NB4 (cell line): ENCODE measurements around the gene CXCL16.

Source experiments
- DNase-seq: peaks from one replicate; pipeline ENCODE4 v3.0.0; 2010; ENCODE audit warnings: low read depth
- H3K4me3 ChIP-seq: one replicate; pipeline ENCODE4 v1.5.1; 2011; ENCODE audit warnings: mild to moderate bottlenecking, low read depth, low read length, moderate library complexity
- MYC ChIP-seq: IDR thresholded peaks from 2 replicates; pipeline ENCODE4 v1.6.1; 2011; ENCODE audit warnings: low read depth, low read length
- POLR2A ChIP-seq: IDR thresholded peaks from 2 replicates; pipeline ENCODE4 v1.6.1; 2011; ENCODE audit warnings: mild to moderate bottlenecking; ENCODE audit not compliant: insufficient read length; ENCODE audit errors: extremely low read depth
- TF ChIP-seq, protein P1 (sequence below): IDR thresholded peaks from 2 replicates; pipeline ENCODE4 v1.6.1; 2011; ENCODE audit warnings: low read depth, low read length
- TF ChIP-seq, protein P2 (sequence below): IDR thresholded peaks from one replicate; pipeline ENCODE4 v1.5.1; 2012; ENCODE audit warnings: low read depth, low read length

The CXCL16 gene

DNA sequence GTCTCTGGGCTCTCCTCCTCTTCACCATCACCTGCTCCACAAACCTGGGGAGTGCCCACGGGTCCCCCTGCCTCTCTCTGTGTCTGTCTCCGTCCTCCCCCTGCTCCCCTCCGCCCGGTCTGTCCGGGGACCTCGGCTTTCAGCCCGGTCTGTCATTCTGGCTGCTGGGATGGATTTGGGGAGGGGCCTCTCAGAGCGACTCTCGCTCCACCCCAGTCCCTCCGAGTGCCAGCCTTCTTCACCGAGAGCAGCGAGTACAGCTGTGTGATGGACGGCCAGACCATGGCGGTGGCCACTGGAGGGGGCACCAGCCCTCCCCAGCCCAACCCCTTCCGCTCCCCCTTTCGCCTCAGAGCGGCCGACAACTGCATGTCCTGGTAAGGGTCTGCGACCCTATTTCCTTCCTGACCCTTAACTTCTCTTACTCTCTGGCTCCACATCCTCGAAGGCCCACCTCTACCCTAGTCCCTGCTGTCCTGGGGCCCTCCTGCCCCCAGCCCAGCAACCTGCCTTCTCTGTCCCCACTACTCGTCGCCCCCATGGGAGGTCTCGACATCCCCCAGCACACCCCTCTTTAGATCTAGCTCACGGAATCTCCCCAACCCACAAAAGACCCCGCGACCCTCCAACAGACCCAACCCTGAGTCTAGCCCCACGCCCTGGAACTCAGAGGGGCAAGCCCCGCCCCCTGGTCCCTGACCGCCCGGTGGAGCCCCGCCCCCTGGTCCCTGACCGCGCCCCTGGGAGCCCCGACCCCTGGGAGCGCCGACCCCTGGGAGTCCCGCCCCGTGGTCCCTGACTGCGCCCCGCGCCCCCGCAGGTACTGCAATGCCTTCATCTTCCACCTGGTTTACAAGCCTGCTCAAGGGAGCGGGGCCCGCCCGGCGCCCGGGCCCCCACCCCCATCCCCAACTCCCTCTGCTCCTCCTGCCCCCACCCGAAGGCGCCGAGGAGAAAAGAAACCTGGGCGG, 5.6 kb upstream of the CXCL16 start:
- no peak for DNase-seq
- no peak overlapping the region for H3K4me3 ChIP-seq
- TF ChIP-seq POLR2A (no peak), MYC (no peak)
- TF ChIP-seq, protein P1, sequence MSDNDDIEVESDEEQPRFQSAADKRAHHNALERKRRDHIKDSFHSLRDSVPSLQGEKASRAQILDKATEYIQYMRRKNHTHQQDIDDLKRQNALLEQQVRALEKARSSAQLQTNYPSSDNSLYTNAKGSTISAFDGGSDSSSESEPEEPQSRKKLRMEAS = no peak
- TF ChIP-seq, protein P2, sequence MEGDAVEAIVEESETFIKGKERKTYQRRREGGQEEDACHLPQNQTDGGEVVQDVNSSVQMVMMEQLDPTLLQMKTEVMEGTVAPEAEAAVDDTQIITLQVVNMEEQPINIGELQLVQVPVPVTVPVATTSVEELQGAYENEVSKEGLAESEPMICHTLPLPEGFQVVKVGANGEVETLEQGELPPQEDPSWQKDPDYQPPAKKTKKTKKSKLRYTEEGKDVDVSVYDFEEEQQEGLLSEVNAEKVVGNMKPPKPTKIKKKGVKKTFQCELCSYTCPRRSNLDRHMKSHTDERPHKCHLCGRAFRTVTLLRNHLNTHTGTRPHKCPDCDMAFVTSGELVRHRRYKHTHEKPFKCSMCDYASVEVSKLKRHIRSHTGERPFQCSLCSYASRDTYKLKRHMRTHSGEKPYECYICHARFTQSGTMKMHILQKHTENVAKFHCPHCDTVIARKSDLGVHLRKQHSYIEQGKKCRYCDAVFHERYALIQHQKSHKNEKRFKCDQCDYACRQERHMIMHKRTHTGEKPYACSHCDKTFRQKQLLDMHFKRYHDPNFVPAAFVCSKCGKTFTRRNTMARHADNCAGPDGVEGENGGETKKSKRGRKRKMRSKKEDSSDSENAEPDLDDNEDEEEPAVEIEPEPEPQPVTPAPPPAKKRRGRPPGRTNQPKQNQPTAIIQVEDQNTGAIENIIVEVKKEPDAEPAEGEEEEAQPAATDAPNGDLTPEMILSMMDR = no peak

DNA sequence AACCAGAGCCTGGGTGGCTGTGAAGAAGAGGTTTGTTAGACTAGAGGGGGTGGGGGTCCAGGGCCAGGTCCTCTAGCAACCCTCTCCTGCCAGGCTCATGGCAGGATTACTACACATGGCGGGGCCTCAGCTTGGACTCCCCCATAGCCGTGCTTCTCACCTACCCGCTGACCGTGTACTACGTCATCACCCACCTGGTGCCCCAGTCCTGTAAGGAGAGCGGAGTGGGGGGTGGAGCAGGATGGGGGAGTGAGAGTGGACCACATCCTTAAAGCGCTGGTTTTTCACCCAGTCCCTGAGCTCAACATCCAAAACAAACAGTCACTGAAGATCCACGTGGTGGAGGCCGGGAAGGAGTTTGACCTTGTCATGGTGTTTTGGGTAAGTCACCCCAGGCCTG, 4.2 kb upstream of the CXCL16 start:
- no peak overlapping the region for H3K4me3 ChIP-seq
- no peak for DNase-seq
- TF ChIP-seq, protein P2 = no peak
- TF ChIP-seq POLR2A (no peak), MYC (no peak)
- TF ChIP-seq, protein P1 = no peak

DNA sequence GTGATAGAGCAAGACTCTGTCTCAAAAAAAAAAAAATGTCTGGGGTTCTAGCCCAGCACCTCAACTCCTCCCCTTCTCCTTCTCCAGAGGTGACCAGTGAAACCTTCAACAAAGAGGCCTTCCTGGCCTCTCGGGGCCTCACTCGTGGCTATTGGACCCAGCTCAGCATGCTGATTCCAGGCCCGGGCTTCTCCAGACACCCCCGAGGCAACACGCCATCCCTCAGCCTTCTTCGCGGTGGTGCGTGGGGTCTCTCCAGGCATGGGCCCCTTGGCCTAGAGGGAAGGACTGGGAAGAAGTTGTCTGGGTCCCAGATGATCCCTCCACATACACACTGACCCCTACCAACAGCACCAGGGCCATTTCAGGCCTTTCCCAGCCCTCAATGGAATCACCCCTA, 3.5 kb upstream of the CXCL16 start:
- no peak for TF ChIP-seq MYC
- TF ChIP-seq, protein P2 = no peak
- TF ChIP-seq, protein P1 = no peak
- no peak for TF ChIP-seq POLR2A
- H3K4me3 ChIP-seq = no peak overlapping the region
- no peak for DNase-seq

DNA sequence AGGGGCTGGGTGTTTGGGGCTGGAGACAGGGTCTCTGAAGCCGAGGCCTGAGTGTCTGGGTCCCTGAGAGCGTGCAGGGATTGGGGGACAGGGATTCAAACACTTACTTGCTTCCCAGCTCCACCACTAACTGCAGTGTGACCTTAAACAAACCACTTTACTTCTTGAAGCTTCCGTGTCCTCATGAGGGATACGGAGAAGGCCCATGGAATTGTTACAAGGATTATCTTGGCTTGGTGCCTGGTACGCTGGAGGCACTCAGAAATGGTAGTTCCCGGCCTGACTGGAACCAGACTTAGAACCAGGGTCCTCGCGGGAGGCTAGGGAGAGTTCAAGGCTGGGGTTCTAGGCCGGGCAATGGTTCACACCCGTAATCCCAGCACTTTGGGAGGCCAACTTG, 2.9 kb upstream of the CXCL16 start:
- H3K4me3 ChIP-seq = no peak overlapping the region
- TF ChIP-seq POLR2A = no peak
- TF ChIP-seq, protein P1 = no peak
- TF ChIP-seq, protein P2 = no peak
- no peak for TF ChIP-seq MYC
- DNase-seq = no peak

DNA sequence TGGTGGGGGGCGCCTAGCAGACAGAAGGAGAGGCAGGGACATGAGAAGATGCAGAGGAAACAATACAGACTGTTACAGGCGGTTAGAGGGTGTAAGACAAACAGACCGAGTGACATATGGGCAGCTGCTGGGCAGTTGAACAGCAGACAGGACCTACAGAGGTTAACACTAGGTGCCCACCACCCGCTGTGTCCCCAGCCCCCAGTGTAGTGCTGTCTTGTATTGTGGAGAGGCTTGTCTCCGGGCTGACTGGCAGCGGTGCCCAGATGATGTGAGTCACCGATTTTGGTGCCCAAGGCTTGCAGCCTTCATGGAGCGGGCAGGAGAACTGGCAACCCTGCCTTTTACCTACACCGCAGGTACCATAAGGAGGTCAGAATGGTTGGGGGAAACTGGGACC, 2.4 kb upstream of the CXCL16 start:
- TF ChIP-seq, protein P1 = no peak
- TF ChIP-seq MYC (no peak), POLR2A (no peak)
- TF ChIP-seq, protein P2 = no peak
- no peak for DNase-seq
- H3K4me3 ChIP-seq = no peak overlapping the region
